AG04450 (cell line): ENCODE data around the gene PPP1R15B. TPM values are rescaled to one million over a fixed set of nuclear protein-coding genes. Genes with fewer than 3 reads are reported as not detected.
A peak's percentile ranks its signal among the peaks of the same experiment; 100 is the strongest.

ENCODE experiments used
- CTCF ChIA-PET: fragments of 300-600, 350-600 bp; formaldehyde crosslinking; extraction: SDS; loops from one replicate; lab custom pipeline; 2022; ENCODE audit warnings: antibody characterized with exemption, inconsistent platforms; lab: Charles Lee
- POLR2A ChIA-PET: fragments of 350-600 bp; formaldehyde crosslinking; extraction: SDS; loops from one replicate; lab custom pipeline; 2021; ENCODE audit warnings: antibody characterized with exemption, inconsistent platforms; lab: Yijun Ruan, JAX
- DNase-seq: peaks from one replicate; pipeline ENCODE4 v3.0.0-alpha.2; 2011; ENCODE audit warnings: low read depth, low spot score
- H3K27ac ChIP-seq: one replicate; pipeline ENCODE4 v1.5.1; 2012; ENCODE audit warnings: low read depth, low read length, control low read depth
- H3K27me3 ChIP-seq: one replicate; pipeline ENCODE4 v1.6.0; 2012; ENCODE audit warnings: low read length; ENCODE audit not compliant: control insufficient read depth, insufficient read depth
- H3K4me3 ChIP-seq: 2 replicates; pipeline ENCODE4 v1.5.1; 2011; ENCODE audit warnings: mild to moderate bottlenecking, low read depth, low read length, control low read depth
- H3K9me3 ChIP-seq: 2 replicates; pipeline ENCODE4 v1.5.1; 2012; ENCODE audit warnings: low read length; ENCODE audit not compliant: control insufficient read depth, insufficient read depth
- polyA plus RNA-seq: library from polyadenylated mRNA; depleted of rRNA; stranded (reverse); fragments of >200 nt; gene quantifications from 2 replicates; pipeline ENCODE4 v1.2.3, GENCODE V29; 2011
- TF ChIP-seq, protein P1 (sequence below): IDR thresholded peaks from 2 replicates; pipeline ENCODE4 v1.5.1; 2011; ENCODE audit warnings: low read depth, low read length, control low read depth, inconsistent platforms

The PPP1R15B gene
- polyA plus RNA-seq, 1 experiment: 28.4 TPM

DNA sequence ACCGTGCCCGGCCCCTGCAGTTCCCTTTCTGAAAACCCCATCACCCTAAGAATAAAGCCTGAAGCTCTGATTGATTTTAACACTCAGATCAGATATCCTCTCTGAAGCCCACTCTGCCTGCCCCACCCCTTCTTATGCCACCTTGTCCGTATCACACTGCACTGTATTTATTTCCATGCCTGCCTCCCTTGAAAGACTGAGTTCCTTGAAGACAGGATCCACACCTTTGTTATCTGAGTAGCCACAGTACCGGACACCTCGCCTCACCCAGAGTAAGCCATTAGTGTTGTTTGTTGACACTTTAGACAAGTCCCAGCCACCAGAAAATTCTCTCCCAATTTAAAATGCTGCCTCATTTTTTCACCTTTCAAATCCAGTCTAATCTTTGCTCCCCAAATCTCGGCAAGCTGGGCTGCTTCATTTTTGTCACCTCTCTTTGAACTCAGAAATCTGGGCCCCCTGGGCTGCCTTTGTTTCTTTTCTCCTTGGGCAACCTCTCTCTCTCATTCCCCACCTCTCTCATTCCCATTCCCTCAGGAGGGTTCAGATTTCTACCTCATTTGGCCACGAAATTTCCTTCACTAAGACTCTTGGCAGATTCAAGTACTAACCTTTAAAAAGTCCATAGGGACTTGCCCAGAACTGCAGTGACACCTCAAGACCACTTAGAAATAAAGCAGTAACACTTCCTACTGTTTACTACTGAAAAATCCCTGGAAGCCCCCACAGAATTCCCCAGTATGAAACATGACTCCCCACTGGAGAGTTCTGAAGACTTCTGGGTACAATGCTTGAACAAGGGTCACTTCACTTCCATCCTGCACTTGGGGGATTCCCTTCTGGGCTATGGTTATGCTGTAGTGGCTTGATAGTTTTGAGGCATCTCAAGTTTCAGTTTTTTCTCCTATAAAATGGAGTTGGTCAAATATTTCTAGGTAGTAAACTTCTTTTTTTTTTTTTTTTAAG, 8.7 kb upstream of the PPP1R15B start:
- POLR2A ChIA-PET: no interaction called here
- Histone ChIP-seq H3K27me3 (no peaks in the 10 kb centered on the region), H3K27ac (no peak overlapping the region), H3K9me3 (no peaks in the 10 kb centered on the region; the same call in 1 of the 2 replicates), H3K4me3 (no peak overlapping the region)
- CTCF ChIA-PET: interaction anchor here (0.7 to 4.1 kb wide), 3 partner anchors 11 to 22 kb away, joined by 3 to 45 read pairs (median 5); no protein-coding TSS in a partner anchor
- TF ChIP-seq, protein P1, sequence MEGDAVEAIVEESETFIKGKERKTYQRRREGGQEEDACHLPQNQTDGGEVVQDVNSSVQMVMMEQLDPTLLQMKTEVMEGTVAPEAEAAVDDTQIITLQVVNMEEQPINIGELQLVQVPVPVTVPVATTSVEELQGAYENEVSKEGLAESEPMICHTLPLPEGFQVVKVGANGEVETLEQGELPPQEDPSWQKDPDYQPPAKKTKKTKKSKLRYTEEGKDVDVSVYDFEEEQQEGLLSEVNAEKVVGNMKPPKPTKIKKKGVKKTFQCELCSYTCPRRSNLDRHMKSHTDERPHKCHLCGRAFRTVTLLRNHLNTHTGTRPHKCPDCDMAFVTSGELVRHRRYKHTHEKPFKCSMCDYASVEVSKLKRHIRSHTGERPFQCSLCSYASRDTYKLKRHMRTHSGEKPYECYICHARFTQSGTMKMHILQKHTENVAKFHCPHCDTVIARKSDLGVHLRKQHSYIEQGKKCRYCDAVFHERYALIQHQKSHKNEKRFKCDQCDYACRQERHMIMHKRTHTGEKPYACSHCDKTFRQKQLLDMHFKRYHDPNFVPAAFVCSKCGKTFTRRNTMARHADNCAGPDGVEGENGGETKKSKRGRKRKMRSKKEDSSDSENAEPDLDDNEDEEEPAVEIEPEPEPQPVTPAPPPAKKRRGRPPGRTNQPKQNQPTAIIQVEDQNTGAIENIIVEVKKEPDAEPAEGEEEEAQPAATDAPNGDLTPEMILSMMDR: no peak
- no peak for DNase-seq

GRCh38 chr1:204419064-204419403, 7.4 kb upstream of the PPP1R15B start:
- Histone ChIP-seq H3K27me3 (no peaks in the 10 kb centered on the region), H3K27ac (peak overlapping the region; percentile 57), H3K4me3 (no peak overlapping the region), H3K9me3 (no peaks in the 10 kb centered on the region; the same call in 1 of the 2 replicates)
- POLR2A ChIA-PET: no interaction called here
- CTCF ChIA-PET: interaction anchor here (1.6 to 3.0 kb wide), 2 partner anchors 12 to 20 kb away, joined by 8 to 12 read pairs; no protein-coding TSS in a partner anchor
- DNase-seq: no peak
- TF ChIP-seq, protein P1: no peak

GRCh38 chr1:204418174-204419063, 6.8 kb upstream of the PPP1R15B start:
- Histone ChIP-seq H3K27ac (peak overlapping the region; percentile 90), H3K9me3 (no peaks in the 10 kb centered on the region; the same call in 1 of the 2 replicates), H3K4me3 (no peak overlapping the region), H3K27me3 (no peaks in the 10 kb centered on the region)
- TF ChIP-seq, protein P1: no peak
- ChIA-PET POLR2A (interaction anchor here (1.2 to 1.4 kb wide), 3 partner anchors 13 to 69 kb away, joined by 3 to 4 read pairs (median 3); no protein-coding TSS in a partner anchor), CTCF (interaction anchor here (1.6 to 3.0 kb wide), 2 partner anchors 13 to 20 kb away, joined by 8 to 12 read pairs; no protein-coding TSS in a partner anchor)
- DNase-seq: no peak

- TF ChIP-seq, protein P1: no peak
- Histone ChIP-seq H3K27me3 (no peaks in the 10 kb centered on the region), H3K4me3 (peak overlapping the region; percentile 38), H3K9me3 (no peaks in the 10 kb centered on the region; the same call in 1 of the 2 replicates), H3K27ac (peak overlapping the region; percentile 90)
- peak; percentile 86 for DNase-seq
- ChIA-PET CTCF (interaction anchor here (1.0 to 3.0 kb wide), 4 partner anchors 14 to 86 kb away, joined by 3 to 15 read pairs (median 9); no protein-coding TSS in a partner anchor), POLR2A (interaction anchor here (0.9 to 1.4 kb wide), 4 partner anchors 14 to 77 kb away, joined by 3 to 7 read pairs (median 4); partner anchors contain the start of gene PIK3C2B)
Measured at GRCh38 chr1:204417074-204417997, 5.7 kb upstream of the PPP1R15B start.
